CD4-positive, alpha-beta T cell (primary cell): ENCODE data around the gene AGAP1. TPM values are rescaled to one million over a fixed set of nuclear protein-coding genes. Genes with fewer than 3 reads are reported as not detected.

ENCODE experiments used
- ATAC-seq: fragments of 200-7000 bp; cut with Tn5 transposase; one replicate; pipeline ENCODE4 v1.10.0; 2022; ENCODE audit warnings: mild to moderate bottlenecking; ENCODE audit not compliant: poor library complexity
- CTCF ChIA-PET: fragments of 350-600 bp; sonication (Branson Sonifier 250); formaldehyde crosslinking; loops from one replicate; lab custom pipeline; 2021; ENCODE audit warnings: antibody characterized with exemption, inconsistent platforms; lab: Charles Lee
- POLR2A ChIA-PET: fragments of 350-600 bp; sonication (Branson Sonifier 250); formaldehyde crosslinking; loops from one replicate; lab custom pipeline; 2021; ENCODE audit warnings: antibody characterized with exemption, inconsistent platforms; lab: Charles Lee
- DNase-seq, 14 experiments: peaks; one replicate each; pipeline ENCODE4 v3.0.0-alpha.2; 2013 to 2020; ENCODE audit warnings: mixed read lengths in 2 of 14
- H3K27ac ChIP-seq, 2 donors: one replicate each; pipeline versions ENCODE4 v1.5.1 to v1.7.0; 2013; ENCODE audit warnings: low read length in 2 of 2, low read depth in 1 of 2, mild to moderate bottlenecking in 1 of 2
- H3K27me3 ChIP-seq, 2 experiments: 1 replicate in 1 of 2; 2 replicates in 1 of 2; pipeline versions ENCODE4 v1.6.1 to v1.7.0; 2013; ENCODE audit warnings: low read length in 2 of 2, control low read depth in 1 of 2, mild to moderate bottlenecking in 1 of 2, moderate library complexity in 1 of 2; ENCODE audit not compliant: insufficient read depth in 2 of 2, control insufficient read depth in 1 of 2
- H3K36me3 ChIP-seq: one replicate; pipeline ENCODE4 v1.6.1; 2013; ENCODE audit warnings: low read length, control low read depth; ENCODE audit not compliant: insufficient read depth
- H3K4me1 ChIP-seq: one replicate; pipeline ENCODE4 v1.6.1; 2013; ENCODE audit warnings: low read length, control low read depth; ENCODE audit not compliant: insufficient read depth
- H3K4me3 ChIP-seq: one replicate; pipeline ENCODE4 v1.5.1; 2013; ENCODE audit warnings: mild to moderate bottlenecking, low read length, moderate library complexity
- H3K9me3 ChIP-seq, 2 experiments: 1 replicate in 1 of 2; 2 replicates in 1 of 2; pipeline versions ENCODE4 v1.6.1 to v1.7.0; 2013; ENCODE audit warnings: low read length in 2 of 2, mild to moderate bottlenecking in 2 of 2, control low read depth in 1 of 2, moderate library complexity in 1 of 2; ENCODE audit not compliant: control insufficient read depth in 1 of 2, insufficient read depth in 1 of 2
- H3K27ac Mint-ChIP-seq: one replicate; pipeline ENCODE4 v1.8.0; 2020; ENCODE audit warnings: mixed read lengths
- H3K27me3 Mint-ChIP-seq: one replicate; pipeline ENCODE4 v1.8.0; 2021; ENCODE audit warnings: mixed read lengths
- H3K36me3 Mint-ChIP-seq: one replicate; pipeline ENCODE4 v1.8.0; 2021; ENCODE audit warnings: low read depth, mixed read lengths
- H3K4me1 Mint-ChIP-seq: one replicate; pipeline ENCODE4 v1.8.0; 2021; ENCODE audit warnings: low read depth, mixed read lengths
- H3K4me3 Mint-ChIP-seq: one replicate; pipeline ENCODE4 v1.8.0; 2020; ENCODE audit warnings: mild to moderate bottlenecking, mixed read lengths
- H3K9me3 Mint-ChIP-seq: one replicate; pipeline ENCODE4 v1.8.0; 2020; ENCODE audit warnings: mixed read lengths
- CTCF ChIP-seq: fragments of 200-600 bp; IDR thresholded peaks from one replicate; pipeline ENCODE4 v1.8.0; 2022; ENCODE audit warnings: antibody characterized with exemption, mild to moderate bottlenecking
- intact Hi-C, 2 experiments: fragments of 100-400 bp; cut with DNase I in 1 of 2; cut with micrococcal nuclease in 1 of 2; formaldehyde crosslinking; loops; one replicate each; pipeline versions ENCODE4 v1.15.1 to v1.9.0; 2023 to 2025; cut with DNase I, micrococcal nuclease
- total RNA-seq, 174 experiments: library from RNA in 2 of 174; stranded (reverse) in 2 of 174; gene quantifications; one replicate each; pipeline ENCODE4 v1.2.3 and lab custom pipeline; 2021 to 2026

The AGAP1 gene
- total RNA-seq, 2 experiments from 2014 or later = 2.6 to 3.1 TPM

- Mint-ChIP-seq H3K27me3 (peaks cover 26% of the 10 kb centered on the region), H3K36me3 (no peaks in the 10 kb centered on the region), H3K4me1 (no peaks in the 10 kb centered on the region), H3K4me3 (no peak overlapping the region), H3K27ac (no peak overlapping the region), H3K9me3 (no peaks in the 10 kb centered on the region)
- DNase-seq (no peak), ATAC-seq (no peak)
- Histone ChIP-seq H3K36me3 (no peaks in the 10 kb centered on the region), H3K4me3 (no peak overlapping the region), H3K9me3 (peaks cover 0 to 26% of the 10 kb centered on the region in 2 experiments), H3K27ac (no peak overlapping the region), H3K27me3 (peaks cover 0 to 2% of the 10 kb centered on the region in 2 experiments), H3K4me1 (no peaks in the 10 kb centered on the region)
- TF ChIP-seq CTCF = no peak
- intact Hi-C loops = no loop called here
- CTCF ChIA-PET = no interaction called here
- POLR2A ChIA-PET = no interaction called here
Observed at GRCh38 chr2:235513984-235514626, 20.3 kb downstream of the AGAP1 start.

GRCh38 chr2:235514627-235515363 is 21.0 kb downstream of the AGAP1 start:
- no peak for TF ChIP-seq CTCF
- H3K27ac Mint-ChIP-seq = no peak overlapping the region
- no peak overlapping the region for H3K4me3 ChIP-seq
- no peaks in the 10 kb centered on the region for H3K36me3 Mint-ChIP-seq
- H3K27me3 Mint-ChIP-seq = peaks cover 26% of the 10 kb centered on the region
- no peaks in the 10 kb centered on the region for H3K36me3 ChIP-seq
- no peak overlapping the region for H3K27ac ChIP-seq
- H3K4me1 Mint-ChIP-seq = no peaks in the 10 kb centered on the region
- ChIA-PET POLR2A (no interaction called here), CTCF (no interaction called here)
- DNase-seq (no peak), ATAC-seq (no peak)
- H3K9me3 Mint-ChIP-seq = no peaks in the 10 kb centered on the region
- no peak overlapping the region for H3K4me3 Mint-ChIP-seq
- no peaks in the 10 kb centered on the region for H3K4me1 ChIP-seq
- peaks cover 0 to 2% of the 10 kb centered on the region in 2 experiments for H3K27me3 ChIP-seq
- intact Hi-C loops = no loop called here
- peaks cover 0 to 26% of the 10 kb centered on the region in 2 experiments for H3K9me3 ChIP-seq

GRCh38 chr2:235515364-235515742 is 21.5 kb downstream of the AGAP1 start:
- POLR2A ChIA-PET = no interaction called here
- Mint-ChIP-seq H3K27me3 (peaks cover 28% of the 10 kb centered on the region), H3K4me3 (no peak overlapping the region), H3K36me3 (no peaks in the 10 kb centered on the region), H3K27ac (no peak overlapping the region), H3K9me3 (no peaks in the 10 kb centered on the region), H3K4me1 (no peaks in the 10 kb centered on the region)
- H3K36me3 ChIP-seq = no peaks in the 10 kb centered on the region
- no peak overlapping the region for H3K4me3 ChIP-seq
- no peak overlapping the region for H3K27ac ChIP-seq
- peaks cover 0 to 2% of the 10 kb centered on the region in 2 experiments for H3K27me3 ChIP-seq
- TF ChIP-seq CTCF = no peak
- intact Hi-C loops = no loop called here
- H3K4me1 ChIP-seq = no peaks in the 10 kb centered on the region
- no peak for ATAC-seq
- peaks cover 0 to 26% of the 10 kb centered on the region in 2 experiments for H3K9me3 ChIP-seq
- DNase-seq = no peak
- CTCF ChIA-PET = no interaction called here
